ENCODE results near the gene KBTBD6. TPM values are rescaled to one million over a fixed set of nuclear protein-coding genes. Genes with fewer than 3 reads are reported as not detected.

KBTBD6 gene
- total RNA-seq, 1 experiment from 2014 or later: 8.2 TPM

- POLR2A ChIA-PET: no interaction called here
Observed at GRCh38 chr13:41150058-41150457, 17.5 kb upstream of the KBTBD6 start.

DNA sequence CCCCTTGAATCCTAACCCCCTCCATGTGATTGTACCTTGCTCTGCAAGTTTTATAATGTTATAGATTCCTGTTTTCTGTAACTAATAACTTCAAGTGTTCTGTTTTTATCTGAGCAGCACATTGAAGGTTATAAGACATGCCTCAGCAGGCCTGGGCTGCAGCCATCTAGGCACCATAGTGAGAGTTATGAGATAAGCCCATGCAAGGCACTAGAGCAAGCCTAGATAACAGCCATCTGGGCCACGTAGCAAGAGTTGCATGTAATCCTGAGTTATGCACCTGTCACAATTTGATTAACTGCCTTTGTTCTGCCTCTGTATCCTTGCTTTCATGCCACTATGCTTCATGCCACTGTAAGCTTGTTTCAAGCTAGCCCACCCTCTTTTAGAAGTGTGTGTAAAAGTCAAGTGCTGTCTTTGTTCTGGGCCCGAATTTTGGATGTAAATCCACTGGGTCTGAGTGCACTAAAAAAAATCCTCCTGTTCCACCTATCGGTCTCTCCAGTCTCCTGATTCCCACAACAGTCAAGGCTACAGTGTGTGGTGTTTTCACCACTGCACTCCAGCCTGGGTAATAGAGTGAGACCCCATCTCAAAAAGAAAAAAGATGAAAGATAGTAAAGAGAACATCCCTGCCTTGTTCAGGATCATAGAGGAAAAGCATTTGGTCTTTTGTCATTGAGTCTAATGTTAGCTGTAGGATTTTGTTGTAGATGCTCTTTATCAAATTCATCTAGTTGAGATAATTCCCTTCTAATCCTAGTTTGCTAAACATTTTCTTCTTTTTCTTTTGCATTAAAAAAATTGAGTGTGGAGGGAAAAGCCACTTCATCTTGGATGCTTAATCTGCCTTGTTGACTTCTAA lies 16.0 kb upstream of the KBTBD6 start:
- intact Hi-C loops (cut with micrococcal nuclease): no loop called here
- no peak for TF ChIP-seq CTCF (IDR thresholded peaks at IDR 0.05; ENCODE audit: unreplicated experiment)
- Mint-ChIP-seq H3K36me3 (ENCODE audit: insufficient read depth, unreplicated experiment) (peaks cover 6% of the 10 kb centered on the region), H3K27ac (ENCODE audit: low read depth, unreplicated experiment) (no peak overlapping the region), H3K9me3 (ENCODE audit: unreplicated experiment) (peaks cover 51% of the 10 kb centered on the region), H3K27me3 (ENCODE audit: insufficient read depth, unreplicated experiment) (no peaks in the 10 kb centered on the region), H3K4me3 (ENCODE audit: unreplicated experiment) (no peak overlapping the region), H3K4me1 (ENCODE audit: insufficient read depth, unreplicated experiment) (peaks cover 8% of the 10 kb centered on the region)
- DNase-seq (ENCODE audit: unreplicated experiment): no peak
- no TSS peak for BruUV-seq (replicated peaks)
- CTCF ChIA-PET: interaction anchor here (0.6 kb wide), 1 partner anchor 9 kb away, joined by 3 read pairs; no protein-coding TSS in a partner anchor
- POLR2A ChIA-PET: interaction anchor here (1.3 kb wide), 1 partner anchor 11 kb away, joined by 4 read pairs; no protein-coding TSS in a partner anchor

More at GRCh38 chr13:41150058-41150457, 17.5 kb upstream of the KBTBD6 start:
- H3K4me3 Mint-ChIP-seq (ENCODE audit: unreplicated experiment): no peak overlapping the region
- intact Hi-C loops (cut with micrococcal nuclease): no loop called here
- peaks cover 6% of the 10 kb centered on the region for H3K36me3 Mint-ChIP-seq (ENCODE audit: insufficient read depth, unreplicated experiment)
- H3K27me3 Mint-ChIP-seq (ENCODE audit: insufficient read depth, unreplicated experiment): no peaks in the 10 kb centered on the region
- no peak for TF ChIP-seq CTCF (IDR thresholded peaks at IDR 0.05; ENCODE audit: unreplicated experiment)
- CTCF ChIA-PET: no interaction called here
- DNase-seq (ENCODE audit: unreplicated experiment): no peak
- no peak overlapping the region for H3K27ac Mint-ChIP-seq (ENCODE audit: low read depth, unreplicated experiment)
- peaks cover 8% of the 10 kb centered on the region for H3K4me1 Mint-ChIP-seq (ENCODE audit: insufficient read depth, unreplicated experiment)
- peaks cover 51% of the 10 kb centered on the region for H3K9me3 Mint-ChIP-seq (ENCODE audit: unreplicated experiment)
- no TSS peak for BruUV-seq (replicated peaks)

- ChIA-PET CTCF (interaction anchor here (0.6 to 0.9 kb wide), 5 partner anchors 11 to 1938 kb away, joined by 3 to 4 read pairs (median 3); no protein-coding TSS in a partner anchor), POLR2A (interaction anchor here (0.8 to 3.0 kb wide), 6 partner anchors 9 to 86 kb away, joined by 3 to 17 read pairs (median 4); partner anchors contain the start of gene WBP4)
- BruUV-seq (replicated peaks): no TSS peak
- peaks cover 27% of the 10 kb centered on the region for H3K9me3 Mint-ChIP-seq (ENCODE audit: unreplicated experiment)
- H3K36me3 Mint-ChIP-seq (ENCODE audit: insufficient read depth, unreplicated experiment): peaks cover 6% of the 10 kb centered on the region
- intact Hi-C loops (cut with micrococcal nuclease): no loop called here
- peak overlapping the region; percentile 86 for H3K27ac Mint-ChIP-seq (ENCODE audit: low read depth, unreplicated experiment)
- no peak overlapping the region for H3K4me3 Mint-ChIP-seq (ENCODE audit: unreplicated experiment)
- no peaks in the 10 kb centered on the region for H3K27me3 Mint-ChIP-seq (ENCODE audit: insufficient read depth, unreplicated experiment)
- H3K4me1 Mint-ChIP-seq (ENCODE audit: insufficient read depth, unreplicated experiment): peaks cover 8% of the 10 kb centered on the region
- no peak for TF ChIP-seq CTCF (IDR thresholded peaks at IDR 0.05; ENCODE audit: unreplicated experiment)
- peak; percentile 57 for DNase-seq (ENCODE audit: unreplicated experiment)
Observed at GRCh38 chr13:41145136-41145908, 12.7 kb upstream of the KBTBD6 start.

GRCh38 chr13:41144576-41144975 lies 12.0 kb upstream of the KBTBD6 start:
- Mint-ChIP-seq H3K27me3 (ENCODE audit: insufficient read depth, unreplicated experiment) (no peaks in the 10 kb centered on the region), H3K4me3 (ENCODE audit: unreplicated experiment) (no peak overlapping the region), H3K36me3 (ENCODE audit: insufficient read depth, unreplicated experiment) (peaks cover 6% of the 10 kb centered on the region), H3K4me1 (ENCODE audit: insufficient read depth, unreplicated experiment) (peaks cover 12% of the 10 kb centered on the region), H3K9me3 (ENCODE audit: unreplicated experiment) (peaks cover 20% of the 10 kb centered on the region), H3K27ac (ENCODE audit: low read depth, unreplicated experiment) (peak overlapping the region; percentile 86)
- intact Hi-C loops (cut with micrococcal nuclease): no loop called here
- BruUV-seq (replicated peaks): no TSS peak
- TF ChIP-seq CTCF (IDR thresholded peaks at IDR 0.05; ENCODE audit: unreplicated experiment): no peak
- no peak for DNase-seq (ENCODE audit: unreplicated experiment)
- POLR2A ChIA-PET: interaction anchor here (0.6 to 3.0 kb wide), 7 partner anchors 8 to 423 kb away, joined by 3 to 17 read pairs (median 4); partner anchors contain the start of gene WBP4
- CTCF ChIA-PET: no interaction called here
